ENCODE data around the gene SEC22A.

- no peak for TF ChIP-seq BHLHE40 (IDR thresholded peaks at IDR 0.05; ENCODE audit: borderline replicate concordance in 1 of 2, low read depth in 2 of 2, low read length in 1 of 2)
- TF ChIP-seq SP1 (IDR thresholded peaks at IDR 0.05; ENCODE audit: low read depth, low read length): no peak
- TF ChIP-seq SUZ12 (IDR thresholded peaks at IDR 0.05; ENCODE audit: unreplicated experiment): no peak
- TF ChIP-seq CBX5 (IDR thresholded peaks at IDR 0.05; ENCODE audit: low read depth): no peak
- TF ChIP-seq RCOR1 (conservative IDR thresholded peaks at IDR 0.05; ENCODE audit: low read depth, low read length): no peak
- no peak for TF ChIP-seq CTCF (IDR thresholded peaks at IDR 0.05 in 2 of 3, conservative IDR thresholded peaks at IDR 0.05 in 1 of 3; ENCODE audit: control insufficient read depth in 2 of 3, extremely low read depth in 1 of 3, insufficient read depth in 1 of 3, low read depth in 3 of 3, low read length in 3 of 3)
- no peak for TF ChIP-seq USF1 (IDR thresholded peaks at IDR 0.05; ENCODE audit: borderline replicate concordance, extremely low read length, insufficient read depth, low read depth, low read length)
- no peak for TF ChIP-seq MYC (IDR thresholded peaks at IDR 0.05; ENCODE audit: insufficient read depth, insufficient read length, insufficient replicate concordance, low read length, severe bottlenecking)
- no peak for TF ChIP-seq TBL1XR1 (IDR thresholded peaks at IDR 0.05; ENCODE audit: low read depth, low read length)
- TF ChIP-seq GABPA (IDR thresholded peaks at IDR 0.05; ENCODE audit: low read depth): no peak
- TF ChIP-seq HDGF (IDR thresholded peaks at IDR 0.05): no peak
- TF ChIP-seq YY1 (IDR thresholded peaks at IDR 0.05; ENCODE audit: low read depth, low read length): no peak
- TF ChIP-seq ZNF207 (IDR thresholded peaks at IDR 0.05; ENCODE audit: borderline replicate concordance): no peak
These were observed 93.6 kb downstream of the SEC22A start for GRCh38 chr3:123295171-123295900.

Data from GM12878 (cell line).